Suprapubic skin (tissue), 4 donors: ENCODE measurements around the gene NBEAL1. TPM values are rescaled to one million over a fixed set of nuclear protein-coding genes. Genes with fewer than 3 reads are reported as not detected.
A peak's percentile ranks its signal among the peaks of the same experiment; 100 is the strongest.

Experiments used
- DNase-seq, 2 donors: peaks; one replicate each; pipeline ENCODE4 v3.0.0-alpha.2; 2019; ENCODE audit warnings: low spot score in 2 of 2
- H3K27ac ChIP-seq: fragments of 200-600 bp; sonication (generic); one replicate; pipeline ENCODE4 v1.5.1; 2019
- H3K27me3 ChIP-seq: fragments of 200-600 bp; sonication (generic); one replicate; pipeline ENCODE4 v1.5.1; 2019
- H3K36me3 ChIP-seq: fragments of 200-600 bp; sonication (generic); one replicate; pipeline ENCODE4 v1.5.1; 2019
- H3K4me1 ChIP-seq: fragments of 200-600 bp; sonication (generic); one replicate; pipeline ENCODE4 v1.5.1; 2019
- H3K4me3 ChIP-seq: fragments of 200-600 bp; sonication (generic); one replicate; pipeline ENCODE4 v1.5.1; 2019; ENCODE audit warnings: mild to moderate bottlenecking
- H3K9me3 ChIP-seq: fragments of 200-600 bp; sonication (generic); one replicate; pipeline ENCODE4 v1.5.1; 2019
- EP300 ChIP-seq: sonication (generic); formaldehyde crosslinking; IDR thresholded peaks from one replicate; pipeline ENCODE4 v1.6.1; 2017; ENCODE audit warnings: antibody characterized with exemption
- POLR2A ChIP-seq, 2 donors: fragments of 450-650 bp; IDR thresholded peaks; one replicate each; pipeline ENCODE4 v1.6.1; 2017; ENCODE audit warnings: antibody characterized with exemption in 2 of 2, mild to moderate bottlenecking in 2 of 2, moderate library complexity in 2 of 2
- POLR2AphosphoS5 ChIP-seq, 3 donors: sonication (generic); formaldehyde crosslinking; IDR thresholded peaks; one replicate each; pipeline ENCODE4 v1.6.1; 2017; ENCODE audit warnings: antibody characterized with exemption in 3 of 3
- WGBS: methylation state at CpG from one replicate; pipeline ENCODE4 v1.1.5; 2018; 5-methylcytosine and 5-hydroxymethylcytosine counted together
- total RNA-seq, 4 donors: library from RNA; depleted of rRNA; stranded (reverse); fragments of >200 nt; gene quantifications; one replicate each; pipeline ENCODE4 v1.1.0, GENCODE V29; 2016
- TF ChIP-seq, protein P1 (sequence below), 2 donors: fragments of 200-600 bp in 1 of 2; fragments of 450-650 bp in 1 of 2; sonication (generic) in 1 of 2; IDR thresholded peaks; one replicate each; pipeline ENCODE4 v1.5.1; 2016 to 2019; ENCODE audit warnings: antibody characterized with exemption in 2 of 2, mild to moderate bottlenecking in 1 of 2, moderate library complexity in 1 of 2

The NBEAL1 gene
- total RNA-seq, 4 donors from 2014 or later: 21.1 to 46.8 (median 29.5) TPM

DNA sequence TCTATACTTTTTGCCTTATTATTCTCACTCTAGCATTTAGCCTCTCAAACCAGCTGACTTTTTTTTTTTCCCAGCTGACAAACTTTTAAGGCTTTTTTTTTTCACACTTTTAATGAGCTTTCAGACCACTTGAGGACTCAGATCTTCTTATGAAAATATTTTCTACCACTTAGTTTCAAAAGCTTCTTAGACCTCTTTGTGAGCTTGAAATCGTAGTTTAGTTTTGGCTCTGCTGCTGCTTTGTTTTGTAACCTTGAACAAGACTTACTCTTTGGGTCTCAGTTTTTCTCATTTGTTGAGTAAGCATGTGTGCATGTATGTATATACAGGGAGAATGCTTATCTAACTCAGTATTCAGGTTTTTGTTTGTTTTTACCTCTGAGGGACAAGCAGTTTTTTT lies 3.5 kb downstream of the NBEAL1 start:
- H3K27ac ChIP-seq: no peak overlapping the region
- WGBS: 3% methylated on average over 1 of the region's 1 CpG
- no peak for TF ChIP-seq EP300
- TF ChIP-seq, protein P1, sequence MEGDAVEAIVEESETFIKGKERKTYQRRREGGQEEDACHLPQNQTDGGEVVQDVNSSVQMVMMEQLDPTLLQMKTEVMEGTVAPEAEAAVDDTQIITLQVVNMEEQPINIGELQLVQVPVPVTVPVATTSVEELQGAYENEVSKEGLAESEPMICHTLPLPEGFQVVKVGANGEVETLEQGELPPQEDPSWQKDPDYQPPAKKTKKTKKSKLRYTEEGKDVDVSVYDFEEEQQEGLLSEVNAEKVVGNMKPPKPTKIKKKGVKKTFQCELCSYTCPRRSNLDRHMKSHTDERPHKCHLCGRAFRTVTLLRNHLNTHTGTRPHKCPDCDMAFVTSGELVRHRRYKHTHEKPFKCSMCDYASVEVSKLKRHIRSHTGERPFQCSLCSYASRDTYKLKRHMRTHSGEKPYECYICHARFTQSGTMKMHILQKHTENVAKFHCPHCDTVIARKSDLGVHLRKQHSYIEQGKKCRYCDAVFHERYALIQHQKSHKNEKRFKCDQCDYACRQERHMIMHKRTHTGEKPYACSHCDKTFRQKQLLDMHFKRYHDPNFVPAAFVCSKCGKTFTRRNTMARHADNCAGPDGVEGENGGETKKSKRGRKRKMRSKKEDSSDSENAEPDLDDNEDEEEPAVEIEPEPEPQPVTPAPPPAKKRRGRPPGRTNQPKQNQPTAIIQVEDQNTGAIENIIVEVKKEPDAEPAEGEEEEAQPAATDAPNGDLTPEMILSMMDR (IDR thresholded peaks at IDR 0.05): no peak
- no peak for TF ChIP-seq POLR2AphosphoS5 (IDR thresholded peaks at IDR 0.05)
- no peak for TF ChIP-seq POLR2A (IDR thresholded peaks at IDR 0.05)
- peaks cover 66% of the 10 kb centered on the region for H3K4me1 ChIP-seq
- no peaks in the 10 kb centered on the region for H3K27me3 ChIP-seq
- DNase-seq: no peak
- H3K4me3 ChIP-seq: peak overlapping the region; percentile 86
- no peaks in the 10 kb centered on the region for H3K36me3 ChIP-seq
- H3K9me3 ChIP-seq: no peaks in the 10 kb centered on the region

DNA sequence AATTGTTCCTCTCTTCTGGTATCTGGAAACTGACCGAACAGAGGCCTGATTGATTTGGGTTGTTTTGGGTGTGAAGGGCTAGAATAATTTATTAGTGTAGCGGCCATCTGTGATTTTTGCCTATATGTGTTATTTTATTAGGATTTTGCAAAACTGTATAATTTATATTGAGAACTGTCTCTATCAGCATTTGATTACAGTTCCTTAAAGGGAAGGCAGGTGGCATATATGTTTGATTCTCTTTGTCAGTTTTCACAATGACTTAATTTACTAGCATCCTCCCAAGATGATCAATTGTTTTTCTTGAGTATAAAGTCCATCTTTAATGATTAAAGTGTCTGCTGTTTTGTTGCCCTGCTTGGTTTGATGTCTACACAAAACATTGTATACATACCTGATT lies 4.5 kb downstream of the NBEAL1 start:
- H3K9me3 ChIP-seq: no peaks in the 10 kb centered on the region
- no peak overlapping the region for H3K27ac ChIP-seq
- TF ChIP-seq, protein P1 (IDR thresholded peaks at IDR 0.05): no peak
- TF ChIP-seq POLR2AphosphoS5 (IDR thresholded peaks at IDR 0.05) (no peak), POLR2A (IDR thresholded peaks at IDR 0.05) (no peak), EP300 (no peak)
- no peaks in the 10 kb centered on the region for H3K36me3 ChIP-seq
- 69% methylated on average over 2 of the region's 2 CpGs for WGBS
- DNase-seq: no peak
- H3K4me1 ChIP-seq: peaks cover 63% of the 10 kb centered on the region
- H3K4me3 ChIP-seq: peak overlapping the region; percentile 86
- H3K27me3 ChIP-seq: no peaks in the 10 kb centered on the region

DNA sequence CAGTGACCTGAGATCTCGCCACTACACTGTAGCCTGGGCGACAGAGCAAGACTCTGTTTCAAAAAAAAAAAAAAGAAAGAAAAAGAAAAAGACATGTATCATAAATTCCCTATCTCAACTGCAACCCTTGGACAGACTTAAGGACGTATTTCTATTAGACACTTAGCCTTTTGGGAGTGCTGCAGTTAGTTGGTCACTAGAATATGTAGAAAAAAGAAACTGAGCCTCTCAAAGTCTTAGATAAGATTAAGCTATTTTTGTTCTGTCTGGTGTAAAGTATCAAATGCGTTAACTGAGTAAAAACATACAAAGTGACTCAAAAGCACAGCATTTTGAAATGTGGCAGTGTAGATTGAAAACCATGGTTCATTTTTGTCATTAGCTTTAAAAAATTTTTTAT lies 7.3 kb downstream of the NBEAL1 start:
- Histone ChIP-seq H3K9me3 (no peaks in the 10 kb centered on the region), H3K27ac (no peak overlapping the region), H3K36me3 (no peaks in the 10 kb centered on the region), H3K4me1 (peaks cover 44% of the 10 kb centered on the region), H3K4me3 (no peak overlapping the region), H3K27me3 (no peaks in the 10 kb centered on the region)
- WGBS: 67% methylated on average over 4 of the region's 4 CpGs
- DNase-seq: no peak
- TF ChIP-seq POLR2AphosphoS5 (IDR thresholded peaks at IDR 0.05) (no peak), EP300 (no peak), POLR2A (IDR thresholded peaks at IDR 0.05) (no peak)
- TF ChIP-seq, protein P1 (IDR thresholded peaks at IDR 0.05): no peak

DNA sequence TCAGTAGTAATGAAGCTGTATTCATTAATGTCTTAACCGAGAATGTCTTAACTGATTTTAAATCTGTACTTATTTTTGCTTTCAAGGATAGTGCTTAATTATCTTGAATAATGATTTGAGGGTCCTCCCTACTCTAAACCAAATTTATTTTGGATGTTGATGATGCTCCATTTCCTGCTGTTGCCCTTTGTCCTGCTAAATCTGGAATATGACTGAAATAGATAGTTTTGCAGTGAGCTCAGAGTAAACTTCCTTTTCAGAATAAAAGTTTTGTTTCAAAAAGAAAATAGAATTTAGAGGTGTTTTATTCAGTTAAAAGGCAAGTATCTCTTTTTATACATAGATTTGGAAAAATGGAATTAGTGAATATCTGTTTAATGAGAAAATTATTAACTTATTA lies 8.1 kb downstream of the NBEAL1 start:
- 39% methylated on average over 1 of the region's 1 CpG for WGBS
- Histone ChIP-seq H3K27ac (no peak overlapping the region), H3K4me1 (peaks cover 36% of the 10 kb centered on the region), H3K36me3 (no peaks in the 10 kb centered on the region), H3K4me3 (no peak overlapping the region), H3K27me3 (no peaks in the 10 kb centered on the region), H3K9me3 (no peaks in the 10 kb centered on the region)
- no peak for DNase-seq
- no peak for TF ChIP-seq POLR2A (IDR thresholded peaks at IDR 0.05)
- TF ChIP-seq, protein P1 (IDR thresholded peaks at IDR 0.05): no peak

DNA sequence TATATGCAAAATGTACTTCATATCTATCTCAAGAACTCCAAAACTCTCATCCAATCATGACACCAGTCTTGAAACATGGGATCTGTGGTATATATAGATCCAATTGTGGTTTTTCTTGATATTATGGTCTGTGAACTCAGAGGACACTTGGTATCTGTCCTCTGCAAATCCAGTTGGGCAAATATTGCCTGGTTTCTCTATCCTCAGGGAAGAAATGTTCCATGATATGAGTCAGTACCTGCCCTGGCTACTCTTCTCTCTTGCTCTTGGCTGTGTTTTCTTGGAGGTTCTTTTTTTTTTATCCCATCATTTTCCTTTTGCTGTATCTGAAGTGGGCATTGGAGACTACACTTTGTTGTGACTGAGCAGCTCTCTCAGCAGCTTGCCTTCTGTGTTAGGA lies 10.9 kb downstream of the NBEAL1 start:
- no peaks in the 10 kb centered on the region for H3K36me3 ChIP-seq
- TF ChIP-seq POLR2AphosphoS5 (IDR thresholded peaks at IDR 0.05): no peak
- TF ChIP-seq POLR2A (IDR thresholded peaks at IDR 0.05): no peak
- TF ChIP-seq EP300: no peak
- TF ChIP-seq, protein P1 (IDR thresholded peaks at IDR 0.05): no peak
- H3K4me1 ChIP-seq: peaks cover 12% of the 10 kb centered on the region
- no peak overlapping the region for H3K27ac ChIP-seq
- no peaks in the 10 kb centered on the region for H3K9me3 ChIP-seq
- no peaks in the 10 kb centered on the region for H3K27me3 ChIP-seq
- no peak overlapping the region for H3K4me3 ChIP-seq
- no peak for DNase-seq
